Measurements from ENCODE around the gene UTP20. TPM values are rescaled to one million over a fixed set of nuclear protein-coding genes. Genes with fewer than 3 reads are reported as not detected.

UTP20 gene
- total and polyA plus RNA-seq, 2 donors (not counting 3 experiments of a cell fraction or from before 2014, with no cell fraction given) = 4.6 to 23.1 TPM

- Histone ChIP-seq H3K79me2 (ENCODE audit: control insufficient read depth, insufficient read depth, low read length) (no peaks in the 10 kb centered on the region), H3K9me1 (replicated peaks; ENCODE audit: control insufficient read depth, extremely low read depth, insufficient read depth, low read length) (no peaks in the 10 kb centered on the region), H3K4me1 (ENCODE audit: control insufficient read depth, extremely low read depth, insufficient read depth, low read length) (no peaks in the 10 kb centered on the region), H3K9ac (replicated peaks; ENCODE audit: extremely low read depth, insufficient read depth, low read length) (no peak overlapping the region), H3K27ac (ENCODE audit: insufficient read depth, low read depth, low read length) (no peak overlapping the region), H3K36me3 (ENCODE audit: control insufficient read depth in 2 of 2, extremely low read depth in 1 of 2, insufficient read depth in 2 of 2, low read length in 2 of 2) (peaks cover 7 to 14% of the 10 kb centered on the region in 2 experiments), H4K20me1 (replicated peaks; ENCODE audit: control insufficient read depth, extremely low read depth, insufficient read depth, low read length) (no peaks in the 10 kb centered on the region), H3K9me3 (replicated peaks; ENCODE audit: control insufficient read depth, insufficient read depth, low read length) (no peaks in the 10 kb centered on the region), H3K4me3 (replicated peaks in 1 of 3; ENCODE audit: insufficient read depth in 1 of 3, low read depth in 1 of 3, low read length in 3 of 3) (no peak overlapping the region), H3K27me3 (ENCODE audit: control insufficient read depth in 2 of 2, insufficient read depth in 2 of 2, low read length in 2 of 2) (no peaks in the 10 kb centered on the region), H2AFZ (ENCODE audit: low read depth, low read length) (no peak overlapping the region), H3K4me2 (ENCODE audit: insufficient read depth, low read length) (no peak overlapping the region)
- ChIA-PET POLR2A (no interaction called here), CTCF (no interaction called here)
- intact Hi-C loops (cut with micrococcal nuclease) = no loop called here
- DNase-seq (ENCODE audit: low read depth, low spot score) (no peak), FAIRE-seq (no peak)
- dilution Hi-C loops (cut with MboI; ENCODE audit: extremely low pct_ligation_motif_present, low sequenced_read_pairs) = no loop called here
- no TSS peak for BruUV-seq (replicated peaks)
- TF ChIP-seq EZH2 (IDR thresholded peaks at IDR 0.05; ENCODE audit: borderline replicate concordance, low read depth, low read length, severe bottlenecking) (no peak), CTCF (IDR thresholded peaks at IDR 0.05; ENCODE audit: extremely low read depth in 1 of 2, insufficient read depth in 1 of 2, low read depth in 1 of 2, low read length in 2 of 2) (no peak), GATA2 (IDR thresholded peaks at IDR 0.05; ENCODE audit: insufficient read depth, insufficient read length, low read depth, low read length) (no peak), JUN (IDR thresholded peaks at IDR 0.05; ENCODE audit: borderline replicate concordance, insufficient read depth, insufficient read length, low read depth) (no peak), MYC (IDR thresholded peaks at IDR 0.05; ENCODE audit: low read depth, low read length) (no peak), POLR2AphosphoS5 (IDR thresholded peaks at IDR 0.05; ENCODE audit: insufficient read depth, low read depth, low read length) (no peak), POLR2A (IDR thresholded peaks at IDR 0.05; ENCODE audit: low read depth, low read length) (no peak), FOS (IDR thresholded peaks at IDR 0.05; ENCODE audit: borderline replicate concordance, insufficient read depth, low read length) (no peak)
Measured at GRCh38 chr12:101327051-101327450, 47.1 kb downstream of the UTP20 start.

All from endothelial cell of umbilical vein (primary cell).